Measurements from ENCODE around the gene POLD4.
"Not testable (repeated sequence)": the region's sequence is repeated elsewhere in the genome, so short reads cannot be mapped to it uniquely, and the experiment has no call there.

POLD4 gene

DNA sequence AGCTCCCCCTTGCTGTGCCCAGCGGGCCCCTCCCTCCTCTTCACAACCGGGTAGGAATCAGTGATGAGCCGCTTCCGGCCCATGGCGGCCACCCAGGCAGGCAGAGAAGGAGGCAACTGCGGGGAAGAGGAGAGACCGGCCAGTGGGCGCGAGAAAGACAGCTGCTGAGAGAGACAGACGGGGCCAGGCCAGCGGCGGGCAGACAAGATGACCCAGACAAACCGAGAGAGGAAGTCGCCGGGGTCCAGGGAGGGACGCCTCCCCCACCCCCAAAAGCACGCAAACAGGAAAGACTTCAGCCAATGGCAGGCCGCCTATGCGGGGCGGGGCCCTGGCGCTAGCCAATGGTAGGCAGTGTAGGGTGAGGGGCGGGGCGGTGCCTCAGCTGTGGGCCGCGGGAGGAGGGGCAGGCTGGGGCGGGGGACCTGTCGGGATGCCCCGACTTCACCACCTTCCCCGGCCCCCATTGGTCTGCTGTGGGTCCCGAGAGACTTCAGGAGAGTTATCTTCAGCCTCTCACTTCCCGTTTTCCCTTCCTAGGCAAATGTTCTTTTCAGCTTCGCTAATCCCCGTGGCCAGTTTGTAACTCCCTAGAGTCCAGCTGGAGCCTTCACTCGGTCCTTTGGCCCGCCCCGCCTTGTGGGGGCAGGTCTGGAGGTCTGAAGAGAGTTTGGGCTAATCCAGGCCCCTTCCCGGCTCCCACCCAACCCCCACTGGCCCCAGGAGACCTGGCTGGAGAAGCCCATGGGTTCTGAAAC is at the start of gene POLD4:
Gene POLD4 (minus strand): TSS at position 230 of the 758 bp plus-strand sequence. CDS start 147 bp downstream, at position 83.
- peak within 1 kb of the TSS; percentile 93 to 99 for H3K27ac Mint-ChIP-seq
- H3K9me3 Mint-ChIP-seq, result no peaks in the 10 kb centered on the region
- H3K4me1 Mint-ChIP-seq, result peaks cover 70% of the 10 kb centered on the region
- ATAC-seq (peak; percentile 94), DNase-seq (peak; percentile 90 to 95)
- H3K27me3 Mint-ChIP-seq, result no peaks in the 10 kb centered on the region
- peak within 1 kb of the TSS; percentile 86 to 97 for H3K4me3 Mint-ChIP-seq

DNA sequence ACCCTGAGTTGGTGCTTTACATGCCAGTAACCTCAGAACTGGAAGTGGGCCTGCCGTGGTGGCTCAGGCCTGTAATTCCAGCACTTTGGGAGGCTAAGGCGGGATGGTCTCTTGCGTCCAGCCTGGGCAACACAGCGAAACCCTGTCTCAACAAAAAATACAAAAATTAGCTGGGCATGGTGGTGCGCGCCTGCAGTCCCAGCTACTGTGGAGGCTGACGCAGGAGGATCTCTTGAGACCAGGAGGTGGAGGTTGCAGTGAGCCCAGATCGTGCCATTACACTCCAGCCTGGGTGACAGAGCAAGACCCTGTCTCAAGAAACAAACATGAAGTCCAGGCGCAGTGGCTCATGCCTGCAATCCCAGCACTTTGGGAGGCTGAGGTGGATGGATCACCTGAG is 49.7 kb upstream of the POLD4 start:
- not testable (repeated sequence) for H3K27me3 Mint-ChIP-seq, H3K9me3 Mint-ChIP-seq, ATAC-seq, DNase-seq
- H3K27ac Mint-ChIP-seq, result peak overlapping the region; percentile 91 to 96
- H3K4me3 Mint-ChIP-seq, result peak overlapping the region; percentile 95 to 98
- H3K4me1 Mint-ChIP-seq, result peaks cover 78% of the 10 kb centered on the region

DNA sequence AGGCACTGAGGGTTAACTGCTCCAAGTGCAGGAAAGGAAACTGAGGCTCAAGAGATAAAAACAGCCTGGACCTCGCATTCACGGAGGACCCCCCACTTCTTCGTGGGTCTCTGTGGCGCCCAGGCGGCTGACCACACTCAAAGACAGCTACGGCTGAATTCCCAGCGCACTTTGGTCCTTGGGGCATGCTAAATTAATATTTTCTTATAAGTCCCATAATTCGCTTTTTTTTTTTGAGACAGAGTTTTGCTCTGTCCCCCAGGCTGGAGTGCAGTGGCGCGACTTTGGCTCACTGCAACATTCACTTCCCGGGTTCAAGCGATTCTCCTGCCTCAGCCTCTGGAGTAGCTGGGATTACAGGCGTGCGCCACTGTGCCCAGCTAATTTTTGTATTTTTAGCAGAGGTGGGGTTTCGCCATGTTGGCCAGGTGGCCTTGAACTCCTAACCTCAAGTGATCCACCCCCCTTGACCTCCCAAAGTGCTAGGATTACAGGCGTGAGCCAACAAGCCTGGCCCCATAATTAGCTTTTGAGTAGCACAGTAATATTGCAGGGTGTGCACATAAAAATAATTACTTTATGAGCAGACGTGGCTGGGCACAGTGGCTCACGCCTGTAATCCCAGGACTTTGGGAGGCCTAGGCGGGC is 49.0 kb upstream of the POLD4 start:
- ATAC-seq, H3K27me3 Mint-ChIP-seq, H3K9me3 Mint-ChIP-seq: not testable (repeated sequence)
- Mint-ChIP-seq H3K27ac (peak overlapping the region in 1 of 2 donors; percentile 48), H3K4me1 (peaks cover 78% of the 10 kb centered on the region), H3K4me3 (peak overlapping the region; percentile 64 to 95)
- DNase-seq, result peak in 1 of 2 donors; percentile 9

DNA sequence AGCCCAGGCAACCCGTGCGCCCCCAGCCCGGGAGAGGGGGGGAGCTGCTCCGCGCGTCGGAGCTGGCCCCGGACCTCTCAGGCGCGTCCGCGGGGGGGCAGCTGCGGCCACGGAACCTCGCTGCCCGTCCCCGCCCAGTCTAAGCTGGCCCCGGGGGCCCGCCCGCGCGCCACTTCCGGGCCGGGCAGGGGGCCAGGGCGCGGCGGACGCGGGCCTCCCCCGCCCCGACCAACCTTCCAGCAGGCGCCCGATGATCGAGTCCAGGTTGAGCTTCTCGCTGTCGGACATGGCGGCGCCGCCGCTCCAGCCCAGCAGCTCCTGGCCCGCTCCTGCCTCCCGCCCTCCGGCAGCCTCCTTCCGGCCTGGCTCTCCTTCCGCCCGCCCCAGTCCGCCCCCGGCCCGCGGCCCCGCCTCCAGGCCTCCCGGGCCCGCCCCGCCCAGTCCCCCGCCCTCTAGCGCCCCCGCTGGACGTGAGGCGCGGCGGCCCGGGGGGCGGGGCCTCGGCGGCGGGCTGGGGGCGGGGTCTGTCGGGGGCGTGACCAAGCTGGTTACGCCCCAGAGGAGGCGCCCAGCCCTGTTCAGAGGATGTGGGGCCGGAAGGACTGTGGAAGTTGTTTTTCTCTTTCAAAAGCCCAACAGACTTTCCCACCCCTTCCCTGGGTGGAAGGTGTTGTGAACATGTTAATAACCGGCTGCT is 48.3 kb upstream of the POLD4 start, which contains the start of gene PPP1CA:
Gene PPP1CA (minus strand): TSS at position 364 of the 697 bp plus-strand sequence. CDS start 76 bp downstream, at position 288.
- Mint-ChIP-seq H3K27me3 (no peaks in the 10 kb centered on the region), H3K27ac (peak within 1 kb of the TSS; percentile 27 to 89), H3K4me1 (peaks cover 78% of the 10 kb centered on the region), H3K9me3 (no peaks in the 10 kb centered on the region), H3K4me3 (peak within 1 kb of the TSS; percentile 92 to 95)
- ATAC-seq, result peak; percentile 76
- peak; percentile 90 to 95 for DNase-seq

DNA sequence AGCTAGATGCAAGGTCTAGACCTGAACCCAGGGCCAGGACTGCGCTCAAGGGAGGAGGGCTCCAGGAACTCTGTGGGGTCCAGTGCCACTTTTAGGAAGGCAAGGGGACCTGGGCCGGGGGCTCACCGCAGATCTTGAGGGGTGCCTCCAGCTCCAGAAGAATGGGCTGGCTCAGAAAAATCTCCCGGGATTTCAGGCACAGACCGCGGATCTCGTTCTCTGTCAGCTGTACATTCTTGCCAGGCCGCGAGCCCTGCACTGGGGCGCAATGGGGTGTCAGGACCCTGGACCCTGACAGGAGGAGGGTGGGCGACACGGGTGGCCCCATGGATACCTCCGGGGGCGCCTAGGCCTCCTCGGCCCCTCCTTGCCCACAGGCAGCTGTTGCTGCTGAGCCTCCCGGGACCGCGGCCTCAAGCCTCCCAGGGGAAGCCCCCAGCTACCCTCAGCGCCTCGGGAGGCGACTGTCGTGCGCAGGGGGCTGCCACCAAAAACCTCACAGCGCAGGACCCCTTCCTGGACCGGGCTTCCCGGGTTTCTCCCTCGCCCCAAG is 47.7 kb upstream of the POLD4 start:
- Mint-ChIP-seq H3K9me3 (no peaks in the 10 kb centered on the region), H3K27ac (peak overlapping the region in 1 of 2 donors; percentile 27), H3K4me1 (peaks cover 78% of the 10 kb centered on the region), H3K27me3 (no peaks in the 10 kb centered on the region), H3K4me3 (peak overlapping the region; percentile 91 to 92)
- ATAC-seq, result peak; percentile 27
- DNase-seq, result peak; percentile 21 to 47

DNA sequence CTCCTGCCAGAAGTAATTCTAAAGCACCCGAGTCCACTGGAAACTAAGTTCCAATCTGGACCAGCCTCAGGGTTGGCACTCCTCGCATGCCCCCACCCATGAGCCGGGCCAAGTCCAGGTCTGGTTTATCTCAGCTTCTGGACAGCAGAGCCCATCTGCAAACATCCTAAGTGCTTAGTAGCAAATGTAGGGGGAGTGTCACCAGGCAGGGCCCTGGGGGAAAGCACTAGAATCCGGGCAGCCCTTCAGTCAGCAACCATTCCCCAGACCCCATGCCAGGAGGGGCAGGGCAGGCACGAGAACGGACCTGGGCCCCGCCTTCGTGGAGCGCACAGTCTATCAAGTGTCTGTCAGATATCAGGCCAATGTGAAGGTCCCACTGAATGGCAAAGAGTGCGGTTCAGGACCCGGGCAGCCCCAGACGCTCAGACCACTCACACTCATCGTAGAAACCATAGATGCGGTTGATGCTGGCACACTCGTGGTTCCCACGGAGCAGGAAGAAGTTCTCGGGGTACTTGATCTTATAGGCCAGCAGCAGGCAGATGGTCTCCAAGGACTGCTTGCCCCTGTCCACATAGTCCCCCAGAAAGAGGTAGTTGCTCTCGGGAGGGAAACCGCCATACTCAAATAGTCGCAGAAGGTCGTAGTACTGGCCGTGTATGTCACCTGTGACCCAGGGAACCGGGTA is 47.0 kb upstream of the POLD4 start:
- H3K9me3 Mint-ChIP-seq, result no peaks in the 10 kb centered on the region
- no peaks in the 10 kb centered on the region for H3K27me3 Mint-ChIP-seq
- DNase-seq, result peak in 1 of 2 donors; percentile 47
- peak overlapping the region; percentile 27 to 89 for H3K27ac Mint-ChIP-seq
- no peak for ATAC-seq
- H3K4me3 Mint-ChIP-seq, result peak overlapping the region; percentile 91 to 92
- peaks cover 73% of the 10 kb centered on the region for H3K4me1 Mint-ChIP-seq

DNA sequence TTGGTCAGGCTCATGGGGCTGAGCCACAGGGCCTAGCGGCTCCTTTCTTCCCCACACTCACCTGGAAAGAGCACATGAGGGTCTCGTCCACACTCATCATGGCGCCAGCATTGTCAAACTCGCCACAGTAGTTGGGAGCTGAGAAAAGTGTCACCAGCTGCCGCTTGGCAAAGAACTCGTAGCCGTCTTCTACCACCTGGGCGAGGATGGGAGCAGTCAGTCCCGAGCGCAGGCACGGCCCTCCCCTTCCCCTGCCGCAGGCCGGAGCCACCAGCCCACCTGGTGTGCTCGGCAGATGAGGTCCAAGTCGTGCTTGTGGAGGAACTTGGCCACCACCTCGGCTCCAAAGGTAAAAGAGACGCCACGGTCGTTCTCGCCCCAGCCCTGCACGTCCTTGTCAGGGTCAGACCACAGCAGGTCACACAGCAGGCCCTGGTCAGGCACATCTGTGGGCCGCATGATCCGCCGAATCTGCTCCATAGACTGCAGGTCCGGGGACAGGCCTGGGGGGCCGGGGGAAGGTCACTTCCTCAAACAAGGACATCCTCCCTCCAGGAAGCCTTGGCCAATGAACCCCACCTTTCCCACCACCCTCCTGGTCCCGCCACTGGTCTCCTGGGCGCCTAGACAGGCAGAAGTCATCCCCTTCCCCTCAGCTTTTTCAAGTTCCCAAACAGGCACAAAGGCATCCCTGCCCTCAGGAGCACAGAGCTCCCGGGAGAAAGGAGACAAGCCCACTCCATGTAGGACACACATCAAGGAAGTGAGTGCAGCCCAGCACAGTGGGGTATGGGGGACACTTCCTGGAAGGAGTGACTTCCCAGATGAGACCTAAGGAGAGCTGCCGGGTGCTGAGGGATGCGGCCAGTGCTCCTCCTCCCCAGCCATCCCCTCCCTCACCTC is 45.6 kb upstream of the POLD4 start:
- ATAC-seq (no peak), DNase-seq (peak in 1 of 2 donors; percentile 11)
- Mint-ChIP-seq H3K4me3 (peak overlapping the region in 1 of 2 donors; percentile 52), H3K9me3 (no peaks in the 10 kb centered on the region), H3K27ac (no peak overlapping the region), H3K27me3 (no peaks in the 10 kb centered on the region), H3K4me1 (peaks cover 69% of the 10 kb centered on the region)

DNA sequence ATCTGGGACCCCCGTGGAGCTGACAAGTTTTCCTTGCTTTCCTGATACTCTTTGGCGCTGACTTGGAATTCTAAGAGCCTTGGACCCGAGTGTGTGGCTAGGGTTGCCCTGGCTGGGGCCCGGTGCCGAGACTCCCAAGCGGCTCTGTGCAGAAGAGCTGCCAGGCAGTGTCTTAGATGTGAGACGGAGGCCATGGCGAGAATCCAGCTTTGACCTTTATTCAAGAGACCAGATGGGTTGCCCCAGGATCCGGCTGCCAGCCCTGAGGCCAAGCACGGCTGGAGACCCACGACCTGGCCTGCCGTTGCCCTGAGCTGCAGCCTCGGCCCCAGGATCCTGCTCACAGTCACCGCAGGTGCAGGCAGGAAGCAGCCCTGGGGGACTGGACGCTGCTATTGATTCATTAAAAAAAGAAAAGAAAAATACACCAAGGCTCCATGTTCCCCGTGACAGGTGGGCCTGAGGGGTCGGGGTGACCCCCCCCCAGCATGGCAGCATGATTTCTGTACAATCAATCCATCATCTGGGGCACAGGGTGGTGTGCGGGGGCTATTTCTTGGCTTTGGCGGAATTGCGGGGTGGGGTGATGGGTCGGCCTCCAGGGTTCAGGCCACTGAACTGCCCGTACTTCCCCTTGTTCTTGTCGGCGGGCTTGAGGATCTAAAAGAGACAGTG is 44.8 kb upstream of the POLD4 start:
- Mint-ChIP-seq H3K27me3 (no peaks in the 10 kb centered on the region), H3K4me3 (peak overlapping the region; percentile 33 to 55), H3K27ac (no peak overlapping the region), H3K9me3 (no peaks in the 10 kb centered on the region), H3K4me1 (peaks cover 70% of the 10 kb centered on the region)
- ATAC-seq (no peak), DNase-seq (peak in 1 of 2 donors; percentile 9)

DNA sequence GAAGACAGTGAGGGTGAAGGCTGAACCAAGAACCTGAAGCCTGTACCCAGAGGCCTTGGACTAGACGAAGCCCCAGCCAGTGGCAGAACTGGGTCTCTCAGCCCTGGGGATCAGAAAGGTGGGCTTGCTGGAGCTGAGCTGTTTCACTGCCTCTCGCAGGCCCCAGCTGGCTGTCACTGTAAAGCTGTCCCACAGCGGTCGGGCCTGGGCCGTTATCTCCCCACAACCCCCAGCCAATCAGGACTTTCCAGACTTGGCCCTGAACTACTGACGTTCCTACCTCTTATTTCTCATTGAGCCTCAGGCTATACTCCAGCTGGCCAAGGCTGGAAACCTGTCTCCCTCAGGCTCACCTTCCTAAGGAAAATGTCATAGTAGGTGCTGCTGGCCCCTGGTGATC is 44.2 kb upstream of the POLD4 start:
- no peaks in the 10 kb centered on the region for H3K9me3 Mint-ChIP-seq
- DNase-seq, result peak in 1 of 2 donors; percentile 7
- no peaks in the 10 kb centered on the region for H3K27me3 Mint-ChIP-seq
- peaks cover 70% of the 10 kb centered on the region for H3K4me1 Mint-ChIP-seq
- no peak for ATAC-seq
- peak overlapping the region; percentile 33 to 76 for H3K4me3 Mint-ChIP-seq
- peak overlapping the region; percentile 68 to 96 for H3K27ac Mint-ChIP-seq

DNA sequence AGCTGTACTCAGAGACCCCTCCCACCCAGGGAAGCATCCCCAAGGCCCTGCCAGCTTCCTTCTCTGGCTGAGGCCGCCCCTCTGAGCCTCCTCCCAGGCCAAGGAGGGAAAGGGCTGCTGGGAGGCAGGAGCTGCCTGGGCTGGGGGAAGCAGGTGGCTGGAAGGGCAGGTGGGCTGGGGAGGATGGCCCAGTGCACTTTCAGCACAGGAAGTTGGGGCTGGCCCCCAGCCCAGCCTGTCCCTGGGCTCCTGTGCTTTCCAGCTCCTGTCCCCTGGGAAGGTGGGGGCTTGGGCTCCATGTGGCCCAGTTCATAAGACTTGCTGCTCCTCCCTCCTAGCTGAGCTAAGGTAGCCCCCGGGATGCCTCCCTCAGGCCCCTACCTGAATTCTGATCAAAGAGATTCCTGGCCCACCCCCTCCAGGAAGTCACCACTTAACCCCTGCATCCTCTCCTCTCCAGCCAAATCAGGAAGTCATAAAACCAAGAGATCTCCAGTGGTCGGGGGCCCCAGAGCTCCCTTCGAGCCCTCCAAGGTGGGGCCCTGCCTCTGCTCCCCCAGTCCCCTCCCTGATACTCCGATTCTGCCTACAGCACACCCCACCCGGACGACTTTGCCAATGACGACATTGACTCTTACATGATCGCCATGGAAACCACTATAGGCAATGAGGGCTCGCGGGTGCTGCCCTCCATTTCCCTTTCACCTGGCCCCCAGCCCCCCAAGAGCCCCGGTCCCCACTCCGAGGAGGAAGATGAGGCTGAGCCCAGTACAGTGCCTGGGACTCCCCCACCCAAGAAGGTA is 43.4 kb upstream of the POLD4 start:
- Mint-ChIP-seq H3K4me1 (peaks cover 70% of the 10 kb centered on the region), H3K27me3 (no peaks in the 10 kb centered on the region), H3K27ac (peak overlapping the region; percentile 39 to 96), H3K9me3 (no peaks in the 10 kb centered on the region), H3K4me3 (peak overlapping the region; percentile 59 to 76)
- ATAC-seq, result no peak
- peak in 1 of 2 donors; percentile 17 for DNase-seq

DNA sequence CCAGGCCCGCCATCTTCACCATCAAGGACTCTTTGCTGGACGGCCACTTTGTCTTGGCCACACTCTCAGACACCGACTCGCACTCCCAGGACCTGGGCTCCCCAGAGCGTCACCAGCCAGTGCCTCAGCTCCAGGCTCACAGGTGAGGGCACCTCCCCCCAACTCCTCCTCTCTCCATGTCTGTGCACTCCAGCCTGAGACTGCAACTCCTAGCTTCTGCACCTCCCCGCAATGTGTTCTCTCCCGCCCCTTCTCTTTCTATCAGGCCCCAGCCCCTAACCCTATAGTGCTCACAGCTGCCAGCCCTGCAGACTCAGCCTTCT is 42.9 kb upstream of the POLD4 start:
- DNase-seq, result peak in 1 of 2 donors; percentile 13
- no peaks in the 10 kb centered on the region for H3K9me3 Mint-ChIP-seq
- peak overlapping the region in 1 of 2 donors; percentile 1 for H3K27ac Mint-ChIP-seq
- H3K4me1 Mint-ChIP-seq, result peaks cover 73% of the 10 kb centered on the region
- ATAC-seq, result no peak
- no peaks in the 10 kb centered on the region for H3K27me3 Mint-ChIP-seq
- H3K4me3 Mint-ChIP-seq, result no peak overlapping the region

DNA sequence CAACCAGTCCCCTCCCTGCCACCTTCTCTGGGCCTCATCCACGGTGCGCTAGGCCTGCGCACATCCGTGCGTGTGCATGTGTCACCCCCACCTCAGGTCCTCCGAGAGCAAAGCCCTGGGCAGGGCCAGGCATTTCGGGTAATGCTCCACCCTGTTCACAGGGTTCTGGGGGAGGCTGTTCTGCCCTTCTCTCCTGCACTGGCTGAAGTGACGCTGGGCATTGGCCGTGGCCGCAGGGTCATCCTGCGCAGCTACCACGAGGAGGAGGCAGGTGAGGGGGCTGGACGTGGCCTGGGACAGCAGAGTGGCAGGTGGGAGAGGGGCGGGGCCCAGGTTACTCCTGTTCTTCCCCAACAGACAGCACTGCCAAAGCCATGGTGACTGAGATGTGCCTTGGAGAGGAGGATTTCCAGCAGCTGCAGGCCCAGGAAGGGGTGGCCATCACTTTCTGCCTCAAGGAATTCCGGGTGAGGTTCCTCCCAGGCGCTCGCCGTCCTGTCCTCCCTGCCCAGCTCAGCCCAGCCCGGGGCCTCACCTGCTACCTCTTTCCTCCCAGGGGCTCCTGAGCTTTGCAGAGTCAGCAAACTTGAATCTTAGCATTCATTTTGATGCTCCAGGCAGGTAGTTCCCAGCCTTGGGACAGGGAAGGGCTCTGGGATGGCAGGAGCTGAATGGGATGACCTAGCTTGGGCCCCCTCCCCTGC is 42.4 kb upstream of the POLD4 start:
- Mint-ChIP-seq H3K4me3 (no peak overlapping the region), H3K9me3 (no peaks in the 10 kb centered on the region), H3K27me3 (no peaks in the 10 kb centered on the region), H3K4me1 (peaks cover 77% of the 10 kb centered on the region), H3K27ac (no peak overlapping the region)
- ATAC-seq (no peak), DNase-seq (peak in 1 of 2 donors; percentile 11)

Data from stimulated activated naive CD8-positive, alpha-beta T cell treated with anti-CD3 and anti-CD28 coated beads, Interleukin-15, amount 100 ng/mL, for 72 hours (primary cell).